Measurements from ENCODE around the gene RBM15.

RBM15 gene, protein sequence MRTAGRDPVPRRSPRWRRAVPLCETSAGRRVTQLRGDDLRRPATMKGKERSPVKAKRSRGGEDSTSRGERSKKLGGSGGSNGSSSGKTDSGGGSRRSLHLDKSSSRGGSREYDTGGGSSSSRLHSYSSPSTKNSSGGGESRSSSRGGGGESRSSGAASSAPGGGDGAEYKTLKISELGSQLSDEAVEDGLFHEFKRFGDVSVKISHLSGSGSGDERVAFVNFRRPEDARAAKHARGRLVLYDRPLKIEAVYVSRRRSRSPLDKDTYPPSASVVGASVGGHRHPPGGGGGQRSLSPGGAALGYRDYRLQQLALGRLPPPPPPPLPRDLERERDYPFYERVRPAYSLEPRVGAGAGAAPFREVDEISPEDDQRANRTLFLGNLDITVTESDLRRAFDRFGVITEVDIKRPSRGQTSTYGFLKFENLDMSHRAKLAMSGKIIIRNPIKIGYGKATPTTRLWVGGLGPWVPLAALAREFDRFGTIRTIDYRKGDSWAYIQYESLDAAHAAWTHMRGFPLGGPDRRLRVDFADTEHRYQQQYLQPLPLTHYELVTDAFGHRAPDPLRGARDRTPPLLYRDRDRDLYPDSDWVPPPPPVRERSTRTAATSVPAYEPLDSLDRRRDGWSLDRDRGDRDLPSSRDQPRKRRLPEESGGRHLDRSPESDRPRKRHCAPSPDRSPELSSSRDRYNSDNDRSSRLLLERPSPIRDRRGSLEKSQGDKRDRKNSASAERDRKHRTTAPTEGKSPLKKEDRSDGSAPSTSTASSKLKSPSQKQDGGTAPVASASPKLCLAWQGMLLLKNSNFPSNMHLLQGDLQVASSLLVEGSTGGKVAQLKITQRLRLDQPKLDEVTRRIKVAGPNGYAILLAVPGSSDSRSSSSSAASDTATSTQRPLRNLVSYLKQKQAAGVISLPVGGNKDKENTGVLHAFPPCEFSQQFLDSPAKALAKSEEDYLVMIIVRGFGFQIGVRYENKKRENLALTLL

DNA sequence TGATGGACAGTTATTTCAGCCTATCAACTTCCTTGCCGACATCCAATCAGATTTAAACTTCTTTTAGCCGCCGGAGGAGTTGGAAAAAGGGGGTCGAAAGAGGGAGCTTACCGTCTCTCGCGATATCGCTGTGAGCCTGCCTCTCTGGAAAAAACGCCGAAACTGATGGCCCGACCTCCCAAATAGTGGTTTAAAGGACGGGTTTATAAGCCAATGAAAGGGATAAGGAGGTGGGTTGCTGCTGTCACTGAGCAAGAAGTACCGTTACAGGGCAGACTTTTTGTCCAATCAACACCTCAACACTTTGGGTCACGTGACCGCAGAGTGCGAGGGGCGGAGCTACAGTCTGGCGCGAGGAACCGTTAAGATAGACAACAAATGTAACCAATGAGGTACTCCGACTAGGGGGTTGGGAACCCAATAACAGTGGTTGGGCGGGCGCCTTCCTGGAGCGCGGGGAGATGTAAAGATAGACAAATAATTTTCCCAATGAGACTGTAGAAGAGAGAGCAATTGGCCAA lies at the start of gene RBM15:
RBM15 (plus strand) TSS at position 492 of the 521 bp plus-strand sequence; CDS start at position 521, 29 bp downstream.
- peak; percentile 99 for DNase-seq

DNA sequence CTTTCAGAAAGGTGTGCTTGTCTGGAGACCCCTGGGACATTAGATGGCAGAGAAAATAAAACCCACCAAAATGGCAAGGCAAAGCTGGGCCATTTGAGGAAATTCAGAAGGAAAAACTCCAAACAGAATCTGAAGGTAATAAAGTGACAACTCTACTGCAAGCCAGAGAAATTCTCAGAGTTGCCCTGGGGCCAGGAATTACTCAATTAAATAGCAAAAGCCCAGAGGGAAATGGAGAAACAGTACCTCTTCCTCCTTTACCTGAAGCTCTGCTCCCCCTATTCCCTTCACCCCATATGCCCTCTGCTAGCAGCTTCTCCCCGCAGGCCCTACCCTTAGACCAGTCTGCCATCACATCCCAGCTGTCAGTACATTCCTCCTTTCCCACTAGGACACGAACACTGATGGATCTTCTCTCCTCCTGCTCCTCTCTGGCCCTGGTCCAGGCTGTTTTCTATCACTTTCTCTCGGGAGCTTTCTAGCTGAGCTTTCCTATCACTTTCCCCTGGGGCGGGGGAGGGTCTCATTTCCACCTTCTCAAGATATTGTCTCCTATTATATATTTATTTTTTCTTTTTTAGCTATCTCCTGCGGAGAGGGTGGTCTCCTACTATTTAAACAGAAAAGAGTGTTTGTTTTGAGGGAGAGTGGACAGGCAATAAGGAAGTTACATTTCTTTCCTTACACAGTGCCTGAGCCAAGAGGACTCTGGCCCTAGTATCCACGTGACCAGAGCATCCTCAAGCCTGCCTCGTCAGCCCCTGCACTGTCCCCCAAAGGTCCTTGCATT lies 47.7 kb upstream of the RBM15 start:
- DNase-seq: no peak

DNA sequence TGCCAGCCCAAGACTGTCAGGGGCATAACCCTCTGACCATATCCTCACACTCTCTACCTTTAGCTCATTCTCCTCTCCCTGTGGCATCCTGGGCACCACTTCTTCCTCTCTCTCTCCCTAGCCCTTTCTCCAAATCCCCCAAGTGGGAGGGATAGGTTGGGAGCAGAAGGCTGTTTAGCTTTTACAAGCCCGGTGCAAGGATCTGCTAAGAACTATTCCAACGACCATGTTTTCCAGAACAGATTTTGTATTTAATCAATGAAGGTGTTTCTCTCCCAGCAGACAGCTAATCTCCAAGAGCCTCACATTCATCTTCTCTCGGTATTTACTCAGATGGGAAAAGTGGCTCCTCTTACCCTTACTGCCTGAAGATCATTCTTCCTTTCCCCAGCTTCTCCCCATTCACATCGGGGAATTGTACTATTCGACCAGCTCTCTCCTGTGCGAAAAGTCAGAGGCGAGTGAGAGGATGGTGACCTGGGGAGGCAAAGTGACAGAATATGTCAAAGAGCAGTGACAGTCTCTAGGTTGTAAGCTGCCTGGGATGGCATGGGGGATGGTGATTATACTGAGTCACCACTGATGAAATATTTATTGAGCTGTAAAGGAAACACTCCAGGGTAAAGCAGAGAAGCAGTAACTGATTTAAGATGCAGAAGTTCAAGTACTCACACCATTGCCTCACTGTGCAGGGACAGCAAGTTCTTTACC lies 47.0 kb upstream of the RBM15 start:
- DNase-seq: no peak

DNA sequence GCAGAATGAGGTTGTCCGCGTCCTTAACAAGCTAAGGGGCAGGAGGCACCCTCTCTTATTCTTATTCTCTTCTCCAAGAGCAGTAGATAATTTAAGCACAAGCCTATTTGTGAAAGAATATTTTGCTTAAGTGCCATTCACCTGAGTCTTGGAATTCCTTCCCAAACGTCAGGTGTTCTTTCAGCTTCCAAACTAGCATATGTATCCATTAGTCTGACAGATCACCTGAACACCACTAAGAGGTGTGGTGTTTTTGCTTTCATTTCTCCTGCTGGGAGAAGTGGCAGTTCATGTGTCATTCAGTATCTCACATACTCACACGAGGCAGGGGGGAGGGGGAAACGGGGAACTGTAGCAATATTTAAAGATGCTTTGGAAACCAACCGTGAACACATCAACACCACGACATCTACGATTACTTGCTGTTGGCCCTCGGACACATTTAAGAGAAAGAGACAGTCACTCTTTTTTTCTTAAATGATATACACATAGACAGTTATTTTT lies 45.5 kb upstream of the RBM15 start:
- no peak for DNase-seq

DNA sequence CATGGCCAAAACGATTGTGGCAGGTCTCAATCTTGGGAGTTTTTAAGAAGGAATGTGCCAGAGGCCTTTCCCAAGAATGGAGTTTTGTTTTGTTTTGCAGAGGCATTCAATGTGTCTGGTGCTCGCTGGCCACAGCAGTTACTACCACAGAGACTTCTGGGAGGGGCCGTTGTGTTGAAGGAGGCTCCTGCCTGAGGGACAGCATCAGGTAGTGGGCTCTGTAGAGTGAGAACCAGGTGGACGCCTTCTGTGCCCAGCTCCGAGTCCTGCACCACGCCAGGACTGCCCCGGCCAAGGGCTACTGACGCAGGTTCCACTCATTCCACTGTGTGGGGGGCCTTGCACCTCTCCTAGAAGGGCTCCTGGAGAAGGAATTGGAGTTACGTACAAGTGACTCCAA lies 44.9 kb upstream of the RBM15 start:
- no peak for DNase-seq

DNA sequence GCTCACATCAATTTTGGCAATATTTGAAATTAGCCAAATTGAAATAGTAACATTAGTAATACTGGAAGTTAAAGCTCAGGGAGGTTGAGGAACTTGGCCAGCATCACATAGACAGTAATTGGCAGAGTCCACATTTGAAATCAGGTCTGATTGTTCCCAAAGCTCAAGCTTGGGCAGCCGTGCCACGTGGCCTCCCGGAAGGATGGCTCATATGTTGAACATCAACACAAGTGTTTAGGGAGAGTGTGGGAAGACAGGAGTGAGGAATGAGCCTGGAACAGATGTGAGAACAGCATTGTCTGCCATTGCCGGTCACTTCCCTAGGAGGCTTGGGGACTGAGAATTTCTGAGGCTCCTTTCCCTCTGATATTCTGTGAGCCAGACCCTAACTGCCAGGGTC lies 40.2 kb upstream of the RBM15 start:
- DNase-seq: no peak

DNA sequence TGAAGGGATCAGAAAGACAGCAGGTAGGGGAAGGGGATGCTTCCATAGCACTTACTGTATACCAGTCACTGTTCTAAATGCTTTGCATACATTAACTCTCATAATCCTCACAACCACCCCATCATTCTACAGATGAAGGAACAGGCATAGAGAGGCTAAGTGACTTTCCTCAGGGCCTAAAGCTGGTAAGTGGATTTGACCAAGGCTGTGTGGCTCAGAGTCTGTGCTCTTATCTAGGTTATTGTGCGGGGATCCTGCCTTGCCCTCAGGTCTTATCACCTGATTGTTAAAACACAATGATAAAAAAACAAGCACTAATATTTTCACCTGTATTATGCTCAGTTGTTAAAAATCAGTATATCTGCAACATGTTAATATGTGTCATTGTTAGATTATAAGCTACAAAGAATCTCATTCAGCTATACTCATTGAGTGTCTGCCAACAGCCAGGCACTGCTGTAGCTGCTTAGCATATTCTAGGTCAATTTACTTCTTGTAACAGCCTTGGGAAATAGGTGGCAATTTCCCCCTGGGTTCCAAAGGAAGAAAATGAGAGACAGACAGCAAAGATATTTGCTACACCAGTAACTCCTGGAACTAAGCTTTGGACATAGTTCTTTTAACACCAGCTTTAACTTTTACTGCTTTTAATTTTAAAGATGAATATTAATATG lies 38.6 kb upstream of the RBM15 start:
- no peak for DNase-seq

DNA sequence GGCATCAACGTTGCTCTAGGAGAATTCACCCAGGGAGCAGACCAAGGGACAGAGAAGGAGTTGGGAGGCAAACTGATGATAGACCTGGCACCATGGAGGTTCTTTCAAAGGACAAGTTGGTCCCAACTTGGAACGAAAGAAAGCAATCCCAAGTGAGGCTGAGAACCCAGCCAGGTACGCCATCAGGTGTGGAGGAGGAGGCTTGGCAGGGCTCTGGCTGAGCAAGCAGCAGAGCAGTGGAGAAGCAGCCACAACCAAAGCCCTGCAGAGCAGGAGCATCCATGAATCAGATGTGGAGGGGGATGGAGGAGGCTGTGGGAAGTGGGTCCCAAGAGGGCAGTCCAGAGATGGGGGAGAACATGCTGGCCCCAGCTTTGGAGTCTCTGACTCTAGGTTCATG lies 36.3 kb upstream of the RBM15 start:
- no peak for DNase-seq

DNA sequence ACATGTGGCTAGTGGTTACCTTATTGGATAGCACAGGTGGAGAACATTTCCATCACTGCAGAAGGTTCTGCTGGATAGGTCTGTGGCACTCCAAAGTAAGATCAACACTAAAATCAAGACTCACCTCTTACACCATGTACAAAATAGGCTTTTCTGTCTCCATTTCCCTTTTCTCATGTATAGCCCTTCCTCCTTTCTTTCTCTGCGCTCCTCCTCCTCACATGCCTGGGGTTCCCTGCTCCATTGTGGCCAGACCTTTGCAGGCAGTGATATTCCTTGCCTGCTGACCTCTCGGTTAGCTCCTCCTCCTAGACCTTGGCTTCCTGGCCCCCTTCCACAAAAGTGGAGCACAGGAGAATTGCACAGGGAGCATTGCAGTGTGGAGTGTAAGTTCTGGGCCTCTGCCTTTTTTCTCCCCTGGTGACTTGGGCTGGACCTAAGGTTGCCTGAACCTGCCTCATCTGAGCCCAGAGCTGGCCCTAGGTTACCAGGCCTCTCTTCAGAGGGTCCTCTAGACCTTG lies 33.2 kb upstream of the RBM15 start:
- no peak for DNase-seq

DNA sequence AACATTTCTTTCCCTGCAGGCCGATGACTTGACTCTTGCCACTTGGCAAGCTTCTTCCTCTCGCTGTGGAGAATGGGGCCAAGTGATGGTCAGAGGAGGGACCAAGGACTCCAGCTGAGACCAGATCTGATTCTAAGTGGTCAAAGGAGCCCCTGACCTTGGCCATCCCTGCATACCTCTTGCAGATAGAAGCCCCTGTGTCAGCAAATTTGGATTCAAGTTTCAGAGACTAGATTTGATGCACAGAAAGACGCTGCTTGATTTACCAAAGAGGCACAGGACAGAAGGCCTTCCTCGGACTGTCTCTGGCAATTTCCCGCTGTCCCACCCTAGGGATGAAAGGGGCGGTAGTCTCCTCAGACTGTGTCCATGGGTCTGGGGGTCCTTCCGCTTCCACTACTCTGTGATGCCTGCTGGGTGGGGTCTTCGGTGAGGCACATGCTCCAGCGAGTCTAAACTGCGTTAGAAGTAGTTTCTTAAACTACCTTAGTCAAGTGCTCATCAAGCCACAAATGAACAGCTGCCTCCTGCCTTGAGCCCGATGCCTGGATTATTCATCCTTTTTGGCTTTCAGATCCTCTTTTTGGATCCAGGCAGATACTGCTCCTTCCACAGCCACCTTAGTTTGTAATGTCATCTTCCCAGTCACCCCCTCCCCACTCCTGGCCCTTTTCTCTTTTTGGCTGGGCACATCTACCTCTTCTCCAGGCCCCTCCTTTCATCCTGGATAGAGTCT lies 31.8 kb upstream of the RBM15 start:
- DNase-seq: no peak

DNA sequence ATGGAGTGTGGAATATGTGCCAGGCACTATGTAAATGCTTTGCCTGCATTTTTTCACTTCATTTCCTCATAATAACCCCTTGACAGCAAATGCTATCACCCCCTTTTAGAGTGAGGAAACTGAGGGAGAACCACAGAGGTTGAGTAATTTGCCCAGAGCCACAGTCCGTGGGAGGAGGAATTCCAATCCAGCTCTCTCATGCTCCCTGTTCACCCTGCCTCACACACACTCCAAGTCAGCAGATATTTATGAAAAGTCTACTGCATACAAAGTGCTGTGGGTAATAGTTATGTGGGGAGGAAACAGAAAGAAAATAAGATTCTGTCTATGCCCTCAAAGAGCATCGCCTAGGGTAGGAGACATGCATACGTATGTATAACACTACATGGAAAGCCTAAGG lies 30.9 kb upstream of the RBM15 start:
- DNase-seq: no peak

DNA sequence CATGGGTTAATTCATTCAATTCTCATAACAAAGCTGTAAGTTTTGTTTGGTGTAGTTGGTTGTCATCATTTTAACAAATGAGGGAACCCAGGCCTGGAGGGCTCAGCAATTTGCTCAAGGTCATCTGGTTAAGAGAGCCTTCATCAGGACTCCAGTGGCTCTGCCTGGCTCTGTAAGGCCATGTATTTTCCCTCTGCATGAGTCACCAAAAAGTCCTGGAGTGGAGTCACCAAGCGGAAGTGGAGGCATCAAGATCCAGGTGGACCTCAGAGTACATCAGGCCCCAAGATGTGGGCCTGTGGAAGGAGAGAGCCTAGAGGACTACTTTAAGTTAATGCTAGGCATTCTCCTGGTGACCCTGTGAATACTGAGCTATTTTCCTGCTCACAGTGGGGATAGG lies 30.0 kb upstream of the RBM15 start:
- DNase-seq: no peak

DNA sequence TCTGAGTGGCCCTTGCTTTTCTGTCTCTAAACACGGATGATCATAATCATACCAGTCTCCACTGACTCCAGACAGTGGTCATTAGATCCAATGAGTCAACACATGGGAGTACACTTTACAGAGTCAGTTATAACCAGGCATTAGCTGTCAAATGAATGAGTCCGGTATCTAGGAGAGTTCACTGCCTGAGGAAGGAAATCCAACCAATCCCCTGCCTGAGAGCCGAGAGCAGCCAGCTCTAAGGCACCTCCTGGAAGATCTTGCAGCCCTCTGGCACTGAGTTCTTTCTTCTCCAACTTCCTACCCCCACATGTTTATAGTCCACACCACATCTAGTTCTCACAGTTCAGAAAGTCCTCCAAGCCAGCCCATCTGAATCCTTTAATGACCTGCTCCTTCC lies 29.4 kb upstream of the RBM15 start:
- no peak for DNase-seq

DNA sequence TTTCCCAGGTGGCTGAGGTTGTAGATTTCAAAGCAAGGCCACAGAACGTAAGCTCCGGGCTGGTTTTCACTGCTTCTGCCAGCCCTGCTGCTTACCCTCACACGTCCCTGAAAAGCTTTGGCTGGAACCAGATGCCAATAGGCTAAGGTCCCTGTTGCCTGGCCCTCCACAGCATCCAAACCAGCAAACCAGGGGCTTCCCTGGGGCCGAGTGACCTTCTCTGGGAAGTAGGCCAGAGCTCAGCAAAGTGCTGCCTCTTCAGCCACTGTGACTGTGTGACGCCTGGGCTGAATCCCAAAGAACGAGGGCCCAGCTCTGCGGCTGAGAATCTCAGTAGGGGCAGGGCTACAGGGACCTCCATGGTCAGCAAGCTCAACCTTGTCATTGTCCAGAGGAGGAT lies 28.9 kb upstream of the RBM15 start:
- DNase-seq: no peak

DNA sequence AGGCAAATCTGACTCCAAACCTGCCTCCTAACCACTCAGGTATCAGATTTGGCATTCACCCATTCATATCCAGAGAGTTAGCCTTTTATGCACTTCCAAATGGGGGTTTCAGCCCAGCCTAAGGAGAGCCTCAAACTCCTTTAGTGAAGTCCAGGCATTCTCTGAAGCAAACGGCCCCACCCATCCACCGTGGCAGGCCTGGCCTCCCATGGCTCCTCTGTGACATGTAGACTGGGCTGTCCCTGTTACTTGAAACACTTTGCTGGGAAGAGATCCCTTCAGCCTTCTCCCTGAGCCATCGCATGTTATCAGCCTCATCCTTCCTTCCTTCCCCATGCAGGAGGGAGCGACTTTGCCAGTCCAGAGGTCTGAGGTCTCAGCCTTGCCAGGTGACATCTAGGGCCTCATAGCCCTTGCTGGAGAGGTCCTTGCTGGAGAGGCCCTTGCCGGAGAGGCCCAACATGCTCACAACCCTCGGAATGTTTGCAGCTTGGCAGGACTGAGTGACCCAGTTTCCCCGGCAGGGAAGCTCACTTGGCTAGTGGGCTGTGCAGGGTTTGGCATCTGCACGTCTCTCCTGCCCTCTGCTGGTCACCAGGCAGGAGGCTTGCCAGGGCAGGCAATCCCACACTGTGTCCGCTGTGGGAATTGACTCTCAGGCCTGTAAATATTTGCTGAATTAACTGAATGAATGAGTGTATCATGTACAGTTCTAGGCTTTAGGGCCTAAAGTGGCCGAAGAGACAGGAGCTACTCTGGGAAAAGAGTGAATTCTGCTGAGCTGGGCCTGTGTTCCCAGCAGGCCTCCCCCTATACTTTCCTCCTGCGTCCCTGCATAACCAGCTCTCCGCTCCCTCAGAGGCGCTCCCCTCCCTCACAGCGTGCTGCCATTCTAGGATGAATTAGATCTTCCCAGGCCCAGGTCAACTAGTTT lies 26.7 kb upstream of the RBM15 start:
- peak; percentile 75 for DNase-seq

DNA sequence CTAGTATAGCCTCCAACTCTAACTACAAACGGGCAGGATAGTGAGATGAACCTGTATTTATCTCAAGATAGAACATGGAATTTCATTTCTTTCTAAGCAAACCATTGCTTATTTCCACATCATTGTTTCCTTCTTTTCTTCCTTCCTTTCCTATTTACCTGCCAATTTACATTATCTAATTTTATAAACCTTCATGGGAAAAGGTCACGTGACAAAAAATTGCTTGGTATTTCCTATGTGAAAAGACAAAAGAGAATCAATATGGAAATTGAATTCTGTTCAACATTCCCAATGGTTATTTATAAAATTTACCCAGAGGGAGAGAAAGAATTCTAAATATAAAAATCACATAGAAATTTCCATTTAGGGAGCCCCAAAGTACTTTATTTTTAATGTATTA lies 22.4 kb upstream of the RBM15 start:
- no peak for DNase-seq

DNA sequence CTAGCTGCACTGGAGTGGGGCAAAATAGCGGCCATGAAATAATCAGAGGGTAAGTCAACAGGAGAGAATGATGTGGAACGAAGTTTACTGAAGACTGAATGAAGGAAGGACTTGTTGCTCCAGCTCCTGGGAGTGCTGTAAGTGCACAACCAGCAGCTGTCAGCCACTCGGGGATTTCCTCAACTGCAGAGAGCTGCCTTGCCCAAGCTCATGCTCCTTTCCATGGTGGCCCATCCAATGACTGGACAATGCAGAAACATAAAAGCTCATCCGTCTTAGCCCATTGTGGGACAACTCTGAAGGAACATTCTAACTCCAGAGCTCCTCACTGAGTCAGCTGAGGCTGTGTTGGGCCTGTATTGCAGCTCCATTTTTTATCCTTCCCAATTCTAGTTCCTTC lies 21.1 kb upstream of the RBM15 start:
- DNase-seq: no peak

DNA sequence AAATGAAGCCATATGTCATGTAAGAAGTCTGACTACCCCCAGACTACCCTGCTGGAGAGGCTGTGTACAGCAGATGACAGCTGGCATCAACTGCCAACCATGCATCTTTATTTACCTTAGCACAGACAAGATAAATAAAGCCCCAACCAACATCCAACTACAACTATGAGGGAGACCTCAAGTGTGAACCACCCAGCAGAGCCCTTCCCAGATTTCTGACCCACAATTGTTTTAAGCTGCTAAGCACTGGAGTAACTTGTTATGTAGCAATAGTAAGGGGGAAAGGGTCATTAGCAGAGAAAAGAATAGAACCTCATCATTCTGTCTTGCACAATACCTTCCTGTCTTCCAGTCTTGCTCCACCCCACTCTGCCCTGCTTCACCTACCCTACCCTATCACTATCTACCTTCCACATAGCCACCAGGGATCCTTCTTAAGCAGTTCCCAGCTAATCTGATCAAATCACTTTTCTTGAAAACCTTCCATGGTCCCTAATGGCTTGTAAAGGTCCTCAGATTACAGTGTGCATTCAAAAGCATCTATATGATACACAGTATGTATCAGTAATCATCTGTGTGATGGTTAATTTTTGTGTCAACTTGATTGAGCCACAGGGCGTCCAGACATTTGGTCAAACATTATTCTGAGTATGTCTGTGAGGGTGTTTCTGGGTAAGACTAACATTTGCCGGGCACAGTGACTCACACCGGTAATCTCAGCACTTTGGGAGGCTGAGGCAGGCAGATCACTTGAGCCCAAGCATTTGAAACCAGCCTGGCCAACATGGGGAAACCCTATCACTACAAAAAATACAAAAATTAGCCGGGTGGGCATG lies 19.6 kb upstream of the RBM15 start:
- DNase-seq: no peak

Data from activated CD4-positive, alpha-beta T cell treated with anti-CD3 and anti-CD28 coated beads, Interleukin-10, Interleukin-2, amounts not matched to agents 100 ng/mL and 50 ng/mL, durations not matched to agents 16 hours and 8 hours (primary cell).